ENCODE data around the gene AKNA.
"Not testable (repeated sequence)": the region's sequence is repeated elsewhere in the genome, so short reads cannot be mapped to it uniquely, and the experiment has no call there.

AKNA gene

DNA sequence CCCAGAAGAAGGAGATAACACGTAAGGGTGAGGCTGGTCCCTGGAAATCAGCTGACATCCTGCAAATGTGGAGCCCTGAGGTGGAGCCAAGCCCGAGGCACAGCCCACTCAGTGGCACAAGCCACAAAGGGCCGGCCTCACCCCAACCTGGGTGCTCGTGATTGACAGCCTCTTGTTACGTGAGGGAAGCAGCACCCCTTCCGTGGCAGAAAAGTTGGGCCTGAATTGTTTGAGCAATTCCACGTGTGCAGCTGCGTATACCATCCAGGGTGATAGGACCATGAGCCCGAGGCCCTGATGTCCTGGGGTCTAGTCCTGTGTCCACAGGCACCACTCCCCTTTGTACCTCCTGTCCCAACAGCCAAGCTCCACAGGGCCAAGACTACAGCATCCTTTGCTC, 53.3 kb downstream of the AKNA start:
- DNase-seq, result no peak

DNA sequence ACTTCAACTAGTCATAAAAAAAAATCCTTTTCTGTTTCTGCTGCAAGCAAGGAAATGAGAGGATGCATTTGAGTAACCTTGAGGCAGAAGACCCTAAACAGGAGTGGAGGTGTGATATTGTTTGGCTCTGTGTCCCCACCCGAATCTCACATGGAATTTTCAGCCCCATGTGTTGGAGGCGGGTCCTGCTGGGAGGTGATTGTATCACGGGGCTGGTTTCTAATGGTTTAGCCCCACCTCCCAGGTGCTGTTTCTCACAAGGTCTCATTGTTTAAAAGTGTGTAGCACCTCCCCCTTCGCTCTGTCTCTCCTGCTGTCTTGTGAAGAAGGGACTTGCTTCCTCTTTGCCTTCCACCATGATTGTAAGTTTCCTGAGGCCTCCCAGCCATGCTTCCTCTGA, 54.1 kb downstream of the AKNA start:
- not testable (repeated sequence) for DNase-seq

DNA sequence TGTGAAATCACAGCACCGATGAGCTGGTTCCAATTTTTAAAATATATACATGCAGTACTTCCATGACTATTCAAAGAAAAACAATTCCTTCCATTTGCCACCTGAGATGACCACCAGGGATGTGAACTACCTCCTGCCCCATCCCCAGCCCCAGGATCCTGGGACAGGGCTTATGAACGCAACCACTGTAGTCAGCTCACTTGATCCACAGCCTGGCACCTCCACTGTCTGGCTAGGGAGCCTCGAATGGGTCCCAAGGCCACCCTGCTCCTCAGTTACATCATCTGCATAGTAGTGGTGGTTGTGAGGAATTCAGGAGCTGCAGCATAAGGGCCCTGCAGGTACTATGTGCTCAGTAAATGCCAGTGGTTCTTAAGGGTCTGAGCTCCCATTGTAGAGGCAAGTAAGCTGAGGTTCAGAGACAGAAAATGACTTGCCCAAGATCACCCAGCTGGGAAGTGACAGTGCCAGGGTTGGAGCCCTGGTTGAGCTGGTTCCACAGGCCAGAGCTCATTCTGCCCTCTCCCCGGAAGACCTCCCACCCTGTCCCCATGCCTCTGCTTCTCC, 55.2 kb downstream of the AKNA start:
- not testable (repeated sequence) for DNase-seq

DNA sequence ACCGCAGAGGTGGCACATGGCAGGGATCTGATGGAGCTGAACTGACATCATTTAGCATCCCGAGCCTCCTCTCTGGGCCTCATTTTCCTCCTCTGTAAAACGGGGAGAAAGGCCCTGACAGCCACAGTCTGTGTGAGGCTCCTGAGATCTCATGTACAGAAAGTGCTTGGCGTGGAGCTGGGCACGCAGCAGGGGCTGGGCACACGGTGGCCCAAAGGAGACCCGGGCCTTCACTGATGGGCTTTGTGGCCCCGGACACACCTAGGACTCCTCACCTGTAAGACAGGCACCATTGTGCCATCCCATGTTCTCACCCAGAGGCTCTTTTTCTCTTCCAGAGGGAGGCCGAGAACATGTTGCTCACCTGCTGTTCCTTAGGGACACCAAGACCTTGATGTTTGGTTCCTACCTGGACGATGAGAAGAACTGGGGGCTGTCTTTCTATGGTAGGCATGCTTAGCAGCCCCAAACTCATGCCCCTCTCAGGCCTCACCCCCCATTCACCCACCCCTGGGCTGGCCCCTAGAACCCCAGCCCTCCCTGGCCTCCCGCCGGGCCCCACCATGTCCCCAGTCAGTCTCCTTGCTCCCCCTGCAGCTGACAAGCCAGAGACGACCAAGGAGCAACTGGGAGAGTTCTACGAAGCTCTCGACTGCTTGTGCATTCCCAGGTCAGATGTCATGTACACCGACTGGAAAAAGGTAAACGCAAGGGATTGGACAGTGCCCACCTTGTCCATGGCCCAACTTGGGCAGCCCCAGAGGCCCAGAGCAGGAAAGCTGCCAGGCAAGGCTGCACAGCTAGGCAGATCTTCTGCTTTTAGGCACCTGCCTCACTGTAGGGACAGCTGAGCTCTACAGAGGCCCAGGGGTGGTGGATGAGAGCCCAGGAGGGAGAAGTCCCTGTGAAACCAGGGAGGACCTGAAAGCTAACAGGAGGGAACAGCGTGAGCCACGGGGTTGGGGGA, 56.3 kb downstream of the AKNA start:
- not testable (repeated sequence) for DNase-seq

- no peak for DNase-seq
Observed at GRCh38 chr9:114330636-114331035, 57.1 kb downstream of the AKNA start.

- not testable (repeated sequence) for DNase-seq
Observed at GRCh38 chr9:114329625-114330022, 58.2 kb downstream of the AKNA start, which contains the start of gene ORM2. Gene ORM2, plus strand, starts transcription at chr9:114329869. Its CDS starts 36 bp downstream, at chr9:114329905.

GRCh38 chr9:114328937-114329624, 58.7 kb downstream of the AKNA start:
- not testable (repeated sequence) for DNase-seq

- DNase-seq, result not testable (repeated sequence)
Observed at GRCh38 chr9:114328357-114328820, 59.4 kb downstream of the AKNA start.

DNA sequence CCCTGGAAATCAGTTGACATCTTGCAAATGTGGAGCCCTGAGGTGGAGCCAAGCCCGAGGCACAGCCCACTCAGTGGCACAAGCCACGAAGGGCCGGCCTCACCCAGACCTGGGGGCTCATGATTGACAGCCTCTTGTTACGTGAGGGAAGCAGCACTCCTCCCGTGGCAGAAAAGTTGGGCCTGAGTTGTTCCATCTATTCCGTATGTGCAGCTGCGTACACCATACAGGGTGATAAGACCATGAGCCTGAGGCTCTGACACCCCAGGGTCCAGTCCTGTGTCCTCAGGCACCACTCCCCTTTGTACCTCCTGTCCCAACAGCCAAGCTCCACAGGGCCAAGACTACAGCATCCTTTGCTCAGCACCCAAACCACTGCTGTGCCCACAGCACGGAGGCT, 60.0 kb downstream of the AKNA start:
- DNase-seq, result no peak

DNA sequence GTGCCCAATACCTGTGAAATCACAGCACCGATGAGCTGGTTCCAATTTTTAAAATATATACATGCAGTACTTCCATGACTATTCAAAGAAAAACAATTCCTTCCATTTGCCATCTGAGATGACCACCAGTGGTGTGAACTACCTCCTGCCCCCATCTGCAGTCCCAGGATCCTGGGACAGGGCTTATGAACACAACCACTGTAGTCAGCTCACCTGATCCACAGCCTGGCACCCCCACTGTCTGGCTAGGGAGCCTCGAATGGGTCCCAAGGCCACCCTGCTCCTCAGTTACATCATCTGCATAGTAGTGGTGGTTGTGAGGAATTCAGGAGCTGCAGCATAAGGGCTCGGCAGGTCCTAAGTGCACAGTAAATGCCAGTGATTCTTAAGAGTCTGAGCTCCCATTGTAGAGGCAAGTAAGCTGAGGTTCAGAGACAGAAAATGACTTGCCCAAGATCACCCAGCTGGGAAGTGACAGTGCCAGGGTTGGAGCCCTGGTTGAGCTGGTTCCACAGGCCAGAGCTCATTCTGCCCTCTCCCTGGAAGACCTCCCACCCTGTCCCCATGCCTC, 62.0 kb downstream of the AKNA start:
- DNase-seq, result not testable (repeated sequence)

DNA sequence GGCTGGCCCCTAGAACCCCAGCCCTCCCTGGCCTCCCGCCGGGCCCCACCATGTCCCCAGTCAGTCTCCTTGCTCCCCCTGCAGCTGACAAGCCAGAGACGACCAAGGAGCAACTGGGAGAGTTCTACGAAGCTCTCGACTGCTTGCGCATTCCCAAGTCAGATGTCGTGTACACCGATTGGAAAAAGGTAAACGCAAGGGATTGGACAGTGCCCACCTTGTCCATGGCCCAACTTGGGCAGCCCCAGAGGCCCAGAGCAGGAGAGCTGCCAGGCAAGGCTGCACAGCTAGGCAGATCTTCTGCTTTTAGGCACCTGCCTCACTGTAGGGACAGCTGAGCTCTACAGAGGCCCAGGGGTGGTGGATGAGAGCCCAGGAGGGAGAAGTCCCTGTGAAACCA, 62.8 kb downstream of the AKNA start:
- DNase-seq, result not testable (repeated sequence)

DNA sequence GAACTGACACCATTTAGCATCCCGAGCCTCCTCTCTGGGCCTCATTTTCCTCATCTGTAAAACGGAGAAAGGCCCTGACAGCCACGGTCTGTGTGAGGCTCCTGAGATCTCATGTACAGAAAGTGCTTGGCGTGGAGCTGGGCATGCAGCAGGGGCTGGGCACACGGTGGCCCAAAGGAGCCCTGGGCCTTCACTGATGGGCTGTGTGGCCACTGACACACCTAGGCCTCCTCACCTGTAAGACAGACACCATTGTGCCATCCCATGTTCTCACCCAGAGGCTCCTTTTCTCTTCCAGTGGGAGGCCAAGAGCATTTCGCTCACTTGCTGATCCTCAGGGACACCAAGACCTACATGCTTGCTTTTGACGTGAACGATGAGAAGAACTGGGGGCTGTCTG, 63.3 kb downstream of the AKNA start:
- no peak for DNase-seq

DNA sequence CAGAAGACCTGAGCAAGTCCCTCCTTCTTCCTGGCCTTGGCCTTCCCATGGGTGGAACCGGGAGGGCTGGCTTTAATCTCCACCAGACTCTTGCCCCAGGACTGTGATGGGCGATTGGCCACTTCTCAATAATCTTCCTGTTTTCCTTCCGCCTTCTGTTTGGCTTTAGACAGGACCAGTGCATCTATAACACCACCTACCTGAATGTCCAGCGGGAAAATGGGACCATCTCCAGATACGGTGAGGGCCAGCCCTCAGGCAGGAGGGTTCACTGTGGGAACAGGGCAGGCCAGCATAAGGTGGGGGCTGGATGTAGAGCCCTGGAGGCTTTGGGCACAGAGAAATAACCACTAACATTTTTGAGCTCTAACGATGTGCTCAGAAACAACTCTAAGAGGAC, 63.9 kb downstream of the AKNA start:
- not testable (repeated sequence) for DNase-seq

- DNase-seq, result not testable (repeated sequence)
Observed at GRCh38 chr9:114322831-114323531, 64.8 kb downstream of the AKNA start, which contains the start of gene ORM1. Gene ORM1, plus strand, starts transcription at chr9:114323098. Its CDS starts 36 bp downstream, at chr9:114323134.

DNA sequence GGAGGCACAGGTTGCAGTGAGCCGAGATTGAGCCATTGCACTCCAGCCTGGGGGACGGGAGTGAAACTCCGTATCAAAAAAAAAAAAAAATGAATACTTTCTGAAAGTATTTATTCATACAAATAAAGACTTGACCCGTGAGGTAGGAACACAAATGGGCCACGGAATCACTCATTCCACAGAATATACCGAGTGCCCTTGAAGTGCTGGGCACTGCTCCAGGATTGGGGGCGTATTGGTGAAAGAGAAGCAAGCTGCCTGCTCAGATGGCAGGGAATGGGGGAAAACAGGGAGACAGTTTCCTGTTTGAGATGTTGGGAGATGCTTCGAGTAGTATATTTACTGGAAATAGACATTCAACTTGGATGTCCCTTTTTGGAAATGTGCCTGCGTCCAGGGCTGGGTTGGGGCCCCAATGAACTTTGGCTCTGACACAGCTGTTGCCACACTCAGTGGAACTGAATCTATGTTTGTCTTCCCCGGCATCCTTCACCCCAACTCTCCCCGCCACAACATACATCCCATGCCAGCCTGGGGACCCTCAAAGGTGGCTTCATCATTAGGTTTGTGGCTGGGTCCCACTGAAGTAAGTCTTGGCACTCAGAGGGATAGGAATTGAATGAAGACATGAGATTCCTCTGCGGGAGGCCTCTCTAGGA, 65.5 kb downstream of the AKNA start:
- not testable (repeated sequence) for DNase-seq

- no peak for DNase-seq
Observed at GRCh38 chr9:114321759-114322158, 66.0 kb downstream of the AKNA start.

GRCh38 chr9:114320710-114321109, 67.1 kb downstream of the AKNA start:
- DNase-seq, result not testable (repeated sequence)

GRCh38 chr9:114319147-114319546, 68.6 kb downstream of the AKNA start:
- DNase-seq, result no peak

DNA sequence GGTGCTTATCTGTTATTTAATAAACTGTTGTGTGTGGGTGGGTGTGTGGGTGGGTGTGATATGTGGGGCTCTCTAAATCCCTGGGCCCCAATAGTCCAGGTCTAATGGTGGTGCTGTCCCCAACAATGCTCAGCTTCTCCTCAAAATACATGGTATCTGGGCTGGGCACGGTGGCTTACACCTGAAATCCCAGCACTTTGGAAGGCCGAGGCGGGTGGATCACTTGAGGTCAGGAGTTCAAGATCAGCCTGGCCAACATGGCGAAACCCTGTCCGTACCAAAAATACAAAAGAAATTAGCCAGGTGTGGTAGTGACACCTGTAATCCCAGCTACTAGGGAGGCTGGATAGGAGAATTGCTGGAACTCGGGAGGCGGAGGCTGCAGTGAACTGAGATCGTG, 69.4 kb downstream of the AKNA start:
- DNase-seq, result no peak

DNA sequence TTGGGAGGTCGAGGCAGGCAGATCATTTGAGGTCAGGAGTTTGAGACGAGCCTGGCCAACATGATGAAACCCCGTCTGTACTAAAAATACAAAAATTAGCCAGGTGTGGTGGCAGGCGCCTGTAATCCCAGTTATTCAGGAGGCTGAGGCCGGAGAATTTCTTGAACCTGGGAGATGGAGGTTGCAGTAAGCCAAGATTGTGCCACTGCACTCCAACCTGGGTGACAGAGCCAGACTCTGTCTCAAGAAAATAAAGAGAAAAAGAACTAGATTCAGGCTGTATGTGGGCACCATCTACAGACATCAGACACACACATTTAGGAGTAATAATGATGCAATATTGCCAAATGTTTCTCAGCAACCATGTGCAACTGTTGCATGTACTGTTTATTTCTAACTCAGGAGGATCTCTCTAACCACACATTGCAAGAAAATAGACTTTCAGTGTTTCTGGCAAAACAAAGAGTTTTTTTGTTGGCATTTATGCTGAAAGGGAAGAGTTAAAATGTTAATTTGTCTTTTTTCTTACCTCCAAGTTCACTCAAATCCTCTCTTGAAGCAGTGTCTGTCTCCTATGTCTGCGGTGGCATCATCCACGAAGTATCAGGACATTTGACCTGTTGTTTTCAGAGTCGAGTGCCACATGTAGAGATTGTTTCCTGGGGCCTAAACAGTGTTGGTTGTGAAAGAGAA, 70.0 kb downstream of the AKNA start:
- DNase-seq, result no peak
